ENCODE data around the gene NEDD4.
"Not testable (repeated sequence)": the region's sequence is repeated elsewhere in the genome, so short reads cannot be mapped to it uniquely, and the experiment has no call there.

- not testable (repeated sequence) for TF ChIP-seq EZH2 (IDR thresholded peaks at IDR 0.05; ENCODE audit: borderline replicate concordance, low read length); CTCF (IDR thresholded peaks at IDR 0.05; ENCODE audit: low read length)
Observed at GRCh38 chr15:56003277-56003676, 9.9 kb upstream of the NEDD4 start.

Measured in OCI-LY1 (cell line).